ENCODE measurements around the gene PCDHA11.
"Not testable (repeated sequence)": the region's sequence is repeated elsewhere in the genome, so short reads cannot be mapped to it uniquely, and the experiment has no call there.

Gene PCDHA11, protein sequence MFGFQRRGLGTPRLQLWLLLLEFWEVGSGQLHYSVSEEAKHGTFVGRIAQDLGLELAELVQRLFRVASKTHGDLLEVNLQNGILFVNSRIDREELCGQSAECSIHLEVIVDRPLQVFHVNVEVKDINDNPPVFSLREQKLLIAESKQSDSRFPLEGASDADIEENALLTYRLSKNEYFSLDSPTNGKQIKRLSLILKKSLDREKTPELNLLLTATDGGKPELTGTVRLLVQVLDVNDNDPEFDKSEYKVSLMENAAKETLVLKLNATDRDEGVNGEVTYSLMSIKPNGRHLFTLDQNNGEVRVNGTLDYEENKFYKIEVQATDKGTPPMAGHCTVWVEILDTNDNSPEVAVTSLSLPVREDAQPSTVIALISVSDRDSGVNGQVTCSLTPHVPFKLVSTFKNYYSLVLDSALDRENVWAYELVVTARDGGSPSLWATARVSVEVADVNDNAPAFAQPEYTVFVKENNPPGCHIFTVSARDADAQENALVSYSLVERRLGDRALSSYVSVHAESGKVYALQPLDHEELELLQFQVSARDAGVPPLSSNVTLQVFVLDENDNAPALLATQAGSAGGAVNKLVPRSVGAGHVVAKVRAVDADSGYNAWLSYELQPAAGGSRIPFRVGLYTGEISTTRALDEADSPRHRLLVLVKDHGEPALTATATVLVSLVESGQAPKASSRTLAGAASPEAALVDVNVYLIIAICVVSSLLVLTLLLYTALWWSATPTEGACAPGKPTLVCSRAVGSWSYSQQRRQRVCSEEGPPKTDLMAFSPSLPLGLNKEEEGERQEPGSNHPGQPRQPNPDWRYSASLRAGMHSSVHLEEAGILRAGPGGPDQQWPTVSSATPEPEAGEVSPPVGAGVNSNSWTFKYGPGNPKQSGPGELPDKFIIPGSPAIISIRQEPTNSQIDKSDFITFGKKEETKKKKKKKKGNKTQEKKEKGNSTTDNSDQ

DNA sequence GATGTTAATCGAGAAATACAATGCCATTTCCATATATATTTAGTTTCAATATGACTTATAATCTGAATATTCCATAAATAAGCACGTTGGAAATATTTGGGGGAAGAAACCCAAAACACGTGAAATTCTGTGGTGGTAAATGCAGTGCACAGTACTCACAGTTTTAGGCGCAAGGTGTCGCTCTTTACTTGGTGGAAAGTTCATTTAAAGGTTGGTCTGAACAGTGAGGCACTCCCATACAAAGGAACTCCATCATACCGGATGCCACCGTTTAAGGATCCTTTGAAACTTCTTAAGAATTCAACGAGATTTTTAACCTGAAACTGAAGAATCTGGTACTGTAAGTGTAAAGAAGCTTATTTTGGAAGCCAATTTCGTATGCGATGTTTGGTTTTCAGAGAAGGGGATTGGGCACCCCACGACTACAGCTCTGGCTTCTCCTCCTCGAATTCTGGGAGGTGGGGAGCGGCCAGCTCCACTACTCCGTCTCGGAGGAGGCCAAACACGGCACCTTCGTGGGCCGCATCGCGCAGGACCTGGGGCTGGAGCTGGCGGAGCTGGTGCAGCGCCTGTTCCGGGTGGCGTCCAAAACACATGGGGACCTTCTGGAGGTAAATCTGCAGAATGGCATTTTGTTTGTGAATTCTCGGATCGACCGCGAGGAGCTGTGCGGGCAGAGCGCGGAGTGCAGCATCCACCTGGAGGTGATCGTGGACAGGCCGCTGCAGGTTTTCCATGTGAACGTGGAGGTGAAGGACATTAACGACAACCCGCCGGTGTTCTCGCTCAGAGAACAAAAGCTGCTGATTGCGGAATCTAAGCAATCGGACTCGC lies at the start of gene PCDHA11:
Gene PCDHA11 (plus strand): TSS at position 237 of the 834 bp plus-strand sequence. CDS start 147 bp downstream, at position 384.
- no peak for DNase-seq (ENCODE audit: low read depth)

DNA sequence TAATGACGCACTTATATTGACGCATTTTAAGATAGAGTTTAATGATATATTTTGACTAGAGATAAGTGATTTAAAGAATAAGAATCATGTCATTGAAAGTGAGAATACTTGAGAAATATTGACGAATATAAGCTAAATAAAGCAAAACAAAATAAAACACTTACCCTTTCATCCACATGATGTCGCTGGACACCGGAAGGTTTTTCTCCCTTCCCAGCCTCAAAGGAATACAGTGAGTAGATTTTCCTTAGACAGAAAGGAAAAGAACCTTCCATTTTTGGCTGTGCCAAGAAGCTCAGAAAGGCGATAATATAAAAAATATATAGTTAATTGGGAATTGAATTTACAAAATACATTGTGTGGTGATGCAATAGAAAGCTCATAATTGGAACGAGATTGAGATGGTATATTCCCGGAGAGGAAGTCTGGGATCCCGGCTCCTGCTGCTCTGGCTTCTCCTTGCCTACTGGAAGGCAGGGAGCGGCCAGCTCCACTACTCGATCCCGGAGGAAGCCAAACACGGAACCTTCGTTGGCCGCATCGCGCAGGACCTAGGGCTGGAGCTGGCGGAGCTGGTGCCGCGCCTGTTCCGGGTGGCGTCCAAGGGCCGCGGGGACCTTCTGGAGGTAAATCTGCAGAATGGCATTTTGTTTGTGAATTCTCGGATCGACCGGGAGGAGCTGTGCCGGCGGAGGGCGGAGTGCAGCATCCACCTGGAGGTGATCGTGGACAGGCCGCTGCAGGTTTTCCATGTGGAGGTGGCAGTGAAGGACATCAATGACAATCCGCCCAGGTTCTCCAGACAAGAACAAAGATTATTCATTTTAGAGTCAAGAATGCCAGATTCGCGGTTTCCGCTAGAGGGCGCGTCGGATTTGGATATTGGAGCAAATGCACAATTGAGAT lies 47.1 kb upstream of the PCDHA11 start, which contains the start of gene PCDHA5:
Gene PCDHA5 (plus strand): TSS at position 239 of the 906 bp plus-strand sequence.
- no peak for DNase-seq (ENCODE audit: low read depth)

DNA sequence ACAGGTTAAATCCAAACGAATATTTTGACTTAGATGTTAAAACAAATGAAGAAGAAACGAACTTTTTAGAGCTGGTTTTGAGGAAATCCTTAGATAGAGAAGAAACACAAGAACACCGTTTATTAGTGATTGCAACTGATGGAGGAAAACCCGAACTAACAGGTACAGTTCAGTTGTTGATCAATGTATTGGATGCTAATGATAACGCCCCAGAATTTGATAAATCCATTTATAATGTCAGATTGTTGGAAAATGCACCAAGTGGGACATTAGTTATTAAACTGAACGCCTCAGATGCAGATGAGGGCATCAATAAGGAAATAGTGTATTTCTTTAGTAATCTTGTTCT lies 46.5 kb upstream of the PCDHA11 start:
- DNase-seq (ENCODE audit: low read depth) = no peak

DNA sequence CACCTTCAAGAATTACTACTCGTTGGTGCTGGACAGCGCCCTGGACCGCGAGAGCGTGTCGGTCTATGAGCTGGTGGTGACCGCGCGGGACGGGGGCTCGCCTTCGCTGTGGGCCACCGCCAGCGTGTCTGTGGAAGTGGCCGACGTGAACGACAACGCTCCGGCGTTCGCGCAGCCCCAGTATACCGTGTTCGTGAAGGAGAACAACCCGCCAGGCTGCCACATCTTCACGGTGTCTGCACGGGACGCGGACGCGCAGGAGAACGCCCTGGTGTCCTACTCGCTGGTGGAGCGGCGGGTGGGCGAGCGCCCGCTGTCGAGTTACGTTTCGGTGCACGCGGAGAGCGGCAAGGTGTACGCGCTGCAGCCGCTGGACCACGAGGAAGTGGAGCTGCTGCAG lies 45.8 kb upstream of the PCDHA11 start:
- DNase-seq (ENCODE audit: low read depth) = not testable (repeated sequence)

DNA sequence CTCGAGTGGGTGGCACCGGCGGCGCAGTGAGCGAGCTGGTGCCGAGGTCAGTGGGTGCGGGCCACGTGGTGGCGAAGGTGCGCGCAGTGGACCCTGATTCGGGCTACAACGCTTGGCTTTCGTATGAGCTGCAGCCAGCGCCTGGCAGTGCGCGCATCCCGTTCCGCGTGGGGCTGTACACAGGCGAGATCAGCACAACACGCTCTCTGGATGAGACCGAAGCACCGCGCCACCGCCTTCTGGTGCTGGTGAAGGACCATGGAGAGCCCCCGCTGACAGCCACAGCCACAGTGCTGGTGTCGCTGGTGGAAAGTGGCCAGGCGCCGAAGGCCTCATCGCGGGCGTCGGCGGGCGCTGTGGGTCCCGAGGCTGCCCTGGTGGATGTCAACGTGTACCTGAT lies 45.3 kb upstream of the PCDHA11 start:
- DNase-seq (ENCODE audit: low read depth) = no peak

DNA sequence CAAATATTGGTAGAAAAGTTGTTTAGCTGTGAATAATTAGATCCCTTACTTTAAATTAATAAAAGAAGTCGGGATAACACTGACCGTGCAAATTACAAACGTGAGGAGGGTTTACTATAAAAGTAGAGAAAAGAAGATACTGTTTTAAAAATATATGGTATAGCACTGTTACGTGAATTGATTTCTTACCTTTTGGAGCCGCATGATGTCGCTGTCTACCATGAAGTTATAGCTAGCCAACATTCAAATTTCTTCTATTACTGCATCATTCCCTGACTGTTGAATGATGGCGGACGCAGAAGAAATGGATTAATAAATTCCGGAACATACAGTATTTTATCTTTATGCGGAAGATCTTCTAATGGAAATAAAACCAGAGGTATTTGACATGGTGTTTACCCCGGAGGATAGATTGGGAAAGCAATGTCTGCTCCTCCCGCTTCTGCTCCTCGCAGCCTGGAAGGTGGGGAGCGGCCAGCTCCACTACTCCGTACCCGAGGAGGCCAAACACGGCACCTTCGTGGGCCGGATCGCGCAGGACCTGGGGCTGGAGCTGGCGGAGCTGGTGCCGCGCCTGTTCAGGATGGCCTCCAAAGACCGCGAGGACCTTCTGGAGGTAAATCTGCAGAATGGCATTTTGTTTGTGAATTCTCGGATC lies 40.9 kb upstream of the PCDHA11 start, which contains the start of gene PCDHA6:
Gene PCDHA6 (plus strand): TSS at position 257 of the 658 bp plus-strand sequence. CDS start 132 bp downstream, at position 389.
- DNase-seq (ENCODE audit: low read depth) = no peak

DNA sequence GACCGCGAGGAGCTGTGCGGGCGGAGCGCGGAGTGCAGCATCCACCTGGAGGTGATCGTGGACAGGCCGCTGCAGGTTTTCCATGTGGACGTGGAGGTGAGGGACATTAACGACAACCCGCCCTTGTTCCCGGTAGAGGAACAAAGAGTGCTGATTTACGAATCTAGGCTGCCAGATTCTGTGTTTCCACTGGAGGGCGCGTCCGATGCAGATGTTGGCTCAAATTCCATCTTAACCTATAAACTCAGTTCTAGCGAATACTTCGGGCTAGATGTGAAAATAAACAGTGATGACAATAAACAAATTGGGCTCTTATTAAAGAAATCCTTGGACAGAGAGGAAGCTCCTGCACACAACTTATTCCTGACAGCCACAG lies 40.4 kb upstream of the PCDHA11 start:
- DNase-seq (ENCODE audit: low read depth) = no peak

DNA sequence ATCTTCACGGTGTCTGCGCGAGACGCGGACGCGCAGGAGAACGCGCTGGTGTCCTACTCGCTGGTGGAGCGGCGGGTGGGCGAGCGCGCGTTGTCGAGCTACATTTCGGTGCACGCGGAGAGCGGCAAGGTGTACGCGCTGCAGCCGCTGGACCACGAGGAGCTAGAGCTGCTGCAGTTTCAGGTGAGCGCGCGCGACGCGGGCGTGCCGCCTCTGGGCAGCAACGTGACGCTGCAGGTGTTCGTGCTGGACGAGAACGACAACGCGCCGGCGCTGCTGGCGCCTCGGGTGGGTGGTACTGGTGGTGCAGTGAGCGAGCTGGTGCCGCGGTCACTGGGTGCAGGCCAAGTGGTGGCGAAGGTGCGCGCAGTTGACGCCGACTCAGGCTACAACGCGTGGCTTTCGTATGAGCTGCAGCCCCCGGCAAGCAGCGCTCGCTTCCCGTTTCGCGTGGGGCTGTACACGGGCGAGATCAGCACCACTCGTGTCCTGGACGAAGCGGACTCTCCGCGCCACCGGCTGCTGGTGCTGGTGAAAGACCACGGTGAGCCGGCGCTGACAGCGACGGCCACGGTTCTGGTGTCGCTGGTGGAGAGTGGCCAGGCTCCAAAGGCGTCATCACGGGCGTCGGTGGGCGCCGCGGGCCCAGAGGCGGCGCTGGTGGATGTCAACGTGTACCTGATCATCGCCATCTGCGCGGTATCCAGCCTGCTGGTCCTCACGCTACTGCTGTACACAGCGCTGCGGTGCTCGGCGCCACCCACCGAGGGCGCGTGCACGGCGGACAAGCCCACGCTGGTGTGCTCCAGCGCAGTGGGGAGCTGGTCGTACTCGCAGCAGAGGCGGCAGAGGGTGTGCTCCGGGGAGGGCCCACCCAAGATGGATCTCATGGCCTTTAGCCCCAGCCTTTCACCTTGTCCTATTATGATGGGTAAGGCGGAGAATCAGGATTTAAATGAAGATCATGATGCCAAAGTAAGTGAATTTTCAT lies 39.0 kb upstream of the PCDHA11 start:
- not testable (repeated sequence) for DNase-seq (ENCODE audit: low read depth)

DNA sequence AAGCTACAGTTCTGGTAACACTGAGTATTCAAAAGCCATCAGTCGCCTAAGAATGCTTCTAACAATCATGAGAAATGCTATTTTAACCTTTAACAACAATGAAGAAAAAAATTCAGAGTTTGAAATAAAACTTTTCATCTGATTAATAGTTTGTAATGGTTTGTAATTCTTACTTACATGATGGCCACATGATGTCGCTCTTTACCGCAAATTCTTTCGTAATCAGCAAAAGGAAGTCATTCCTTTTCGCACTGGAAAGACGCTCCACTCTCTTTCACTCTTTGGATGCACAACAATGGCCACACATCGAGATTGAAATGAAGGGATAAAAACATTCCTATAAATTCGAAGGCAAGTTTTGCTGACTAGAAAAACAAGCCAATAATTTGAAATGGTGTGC lies 34.8 kb upstream of the PCDHA11 start, which contains the start of gene PCDHA7:
Gene PCDHA7 (plus strand): TSS at position 277 of the 400 bp plus-strand sequence. CDS start 115 bp downstream, at position 392.
- DNase-seq (ENCODE audit: low read depth) = no peak

DNA sequence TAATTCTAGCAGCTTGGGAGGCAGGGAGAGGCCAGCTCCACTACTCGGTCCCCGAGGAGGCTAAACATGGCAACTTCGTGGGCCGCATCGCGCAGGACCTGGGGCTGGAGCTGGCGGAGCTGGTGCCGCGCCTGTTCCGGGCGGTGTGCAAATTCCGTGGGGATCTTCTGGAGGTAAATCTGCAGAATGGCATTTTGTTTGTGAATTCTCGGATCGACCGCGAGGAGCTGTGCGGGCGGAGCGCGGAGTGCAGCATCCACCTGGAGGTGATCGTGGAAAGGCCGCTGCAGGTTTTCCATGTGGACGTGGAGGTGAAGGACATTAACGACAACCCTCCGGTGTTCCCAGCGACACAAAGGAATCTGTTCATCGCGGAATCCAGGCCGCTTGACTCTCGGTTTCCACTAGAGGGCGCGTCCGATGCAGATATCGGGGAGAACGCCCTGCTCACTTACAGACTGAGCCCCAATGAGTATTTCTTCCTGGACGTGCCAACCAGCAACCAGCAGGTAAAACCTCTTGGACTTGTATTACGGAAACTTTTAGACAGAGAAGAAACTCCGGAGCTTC lies 34.2 kb upstream of the PCDHA11 start:
- DNase-seq (ENCODE audit: low read depth) = not testable (repeated sequence)

DNA sequence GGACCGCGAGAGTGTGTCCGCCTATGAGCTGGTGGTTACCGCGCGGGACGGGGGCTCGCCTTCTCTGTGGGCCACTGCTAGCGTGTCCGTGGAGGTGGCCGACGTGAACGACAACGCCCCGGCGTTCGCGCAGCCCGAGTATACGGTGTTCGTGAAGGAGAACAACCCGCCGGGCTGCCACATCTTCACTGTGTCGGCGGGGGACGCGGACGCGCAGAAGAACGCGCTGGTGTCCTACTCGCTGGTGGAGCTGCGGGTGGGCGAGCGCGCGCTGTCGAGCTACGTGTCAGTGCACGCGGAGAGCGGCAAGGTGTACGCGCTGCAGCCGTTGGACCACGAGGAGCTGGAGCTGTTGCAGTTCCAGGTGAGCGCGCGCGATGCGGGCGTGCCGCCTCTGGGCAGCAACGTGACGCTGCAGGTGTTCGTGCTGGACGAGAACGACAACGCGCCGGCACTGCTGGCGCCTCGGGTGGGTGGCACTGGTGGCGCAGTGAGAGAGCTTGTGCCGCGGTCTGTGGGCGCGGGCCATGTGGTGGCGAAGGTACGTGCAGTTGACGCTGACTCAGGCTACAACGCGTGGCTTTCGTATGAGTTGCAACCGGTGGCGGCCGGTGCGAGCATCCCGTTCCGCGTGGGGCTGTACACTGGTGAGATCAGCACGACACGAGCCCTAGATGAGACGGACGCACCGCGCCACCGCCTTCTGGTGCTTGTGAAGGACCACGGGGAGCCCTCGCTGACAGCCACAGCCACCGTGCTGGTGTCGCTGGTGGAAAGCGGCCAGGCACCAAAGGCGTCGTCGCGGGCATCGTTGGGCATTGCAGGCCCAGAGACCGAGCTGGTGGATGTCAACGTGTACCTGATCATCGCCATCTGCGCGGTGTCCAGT lies 32.9 kb upstream of the PCDHA11 start:
- DNase-seq (ENCODE audit: low read depth) = no peak

DNA sequence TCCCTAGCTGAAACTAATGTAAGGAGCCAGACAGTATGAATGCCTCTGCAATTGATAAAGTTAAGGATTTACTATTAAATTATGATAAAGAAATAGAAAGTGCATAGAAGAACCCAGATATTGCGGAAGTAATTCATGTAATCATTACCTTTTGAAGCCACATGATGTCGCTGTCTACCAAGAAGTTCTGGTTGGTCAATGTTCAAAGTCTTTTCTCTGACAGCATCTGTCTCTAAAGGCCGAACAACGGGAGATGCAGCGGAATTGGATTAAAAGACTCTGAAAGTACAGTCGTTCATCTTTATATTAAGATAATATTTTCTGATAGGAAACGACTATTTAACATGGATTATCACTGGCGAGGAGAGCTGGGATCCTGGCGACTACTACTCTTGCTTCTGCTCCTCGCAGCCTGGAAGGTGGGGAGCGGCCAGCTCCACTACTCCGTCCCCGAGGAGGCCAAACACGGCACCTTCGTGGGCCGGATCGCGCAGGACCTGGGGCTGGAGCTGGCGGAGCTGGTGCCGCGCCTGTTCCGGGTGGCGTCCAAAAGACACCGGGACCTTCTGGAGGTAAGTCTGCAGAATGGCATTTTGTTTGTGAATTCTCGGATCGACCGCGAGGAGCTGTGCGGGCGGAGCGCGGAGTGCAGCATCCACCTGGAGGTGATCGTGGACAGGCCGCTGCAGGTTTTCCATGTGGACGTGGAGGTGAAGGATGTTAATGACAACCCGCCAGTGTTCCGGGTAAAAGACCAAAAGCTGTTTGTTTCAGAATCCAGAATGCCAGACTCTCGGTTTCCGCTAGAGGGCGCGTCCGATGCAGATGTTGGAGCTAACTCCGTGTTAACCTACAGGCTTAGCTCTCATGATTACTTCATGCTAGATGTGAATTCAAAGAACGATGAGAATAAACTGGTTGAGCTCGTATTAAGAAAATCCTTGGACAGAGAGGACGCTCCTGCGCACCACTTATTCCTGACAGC lies 27.5 kb upstream of the PCDHA11 start, which contains the start of gene PCDHA8:
Gene PCDHA8 (plus strand): TSS at position 210 of the 985 bp plus-strand sequence. CDS start 135 bp downstream, at position 345.
- no peak for DNase-seq (ENCODE audit: low read depth)

DNA sequence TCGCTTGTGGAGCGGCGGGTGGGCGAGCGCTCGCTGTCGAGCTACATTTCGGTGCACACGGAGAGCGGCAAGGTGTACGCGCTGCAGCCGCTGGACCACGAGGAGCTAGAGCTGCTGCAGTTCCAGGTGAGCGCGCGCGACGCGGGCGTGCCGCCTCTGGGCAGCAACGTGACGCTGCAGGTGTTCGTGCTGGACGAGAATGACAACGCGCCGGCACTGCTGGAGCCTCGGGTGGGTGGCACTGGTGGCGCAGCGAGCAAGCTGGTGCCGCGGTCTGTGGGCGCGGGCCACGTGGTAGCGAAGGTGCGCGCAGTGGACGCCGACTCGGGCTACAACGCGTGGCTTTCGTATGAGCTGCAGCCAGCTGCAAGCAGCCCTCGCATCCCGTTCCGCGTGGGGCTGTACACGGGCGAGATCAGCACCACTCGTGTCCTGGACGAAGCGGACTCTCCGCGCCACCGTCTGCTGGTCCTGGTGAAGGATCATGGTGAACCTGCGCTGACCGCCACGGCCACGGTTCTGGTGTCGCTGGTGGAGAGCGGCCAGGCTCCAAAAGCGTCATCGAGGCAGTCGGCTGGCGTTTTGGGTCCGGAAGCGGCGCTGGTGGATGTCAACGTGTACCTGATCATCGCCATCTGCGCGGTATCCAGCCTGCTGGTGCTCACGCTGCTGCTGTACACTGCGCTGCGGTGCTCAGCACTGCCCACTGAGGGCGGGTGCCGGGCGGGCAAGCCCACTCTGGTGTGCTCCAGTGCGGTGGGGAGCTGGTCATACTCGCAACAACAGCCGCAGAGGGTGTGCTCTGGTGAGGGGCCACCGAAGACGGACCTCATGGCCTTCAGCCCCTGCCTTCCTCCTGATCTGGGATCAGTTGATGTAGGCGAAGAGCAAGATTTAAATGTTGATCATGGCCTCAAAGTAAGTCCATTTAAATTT lies 25.7 kb upstream of the PCDHA11 start:
- DNase-seq (ENCODE audit: low read depth) = no peak

DNA sequence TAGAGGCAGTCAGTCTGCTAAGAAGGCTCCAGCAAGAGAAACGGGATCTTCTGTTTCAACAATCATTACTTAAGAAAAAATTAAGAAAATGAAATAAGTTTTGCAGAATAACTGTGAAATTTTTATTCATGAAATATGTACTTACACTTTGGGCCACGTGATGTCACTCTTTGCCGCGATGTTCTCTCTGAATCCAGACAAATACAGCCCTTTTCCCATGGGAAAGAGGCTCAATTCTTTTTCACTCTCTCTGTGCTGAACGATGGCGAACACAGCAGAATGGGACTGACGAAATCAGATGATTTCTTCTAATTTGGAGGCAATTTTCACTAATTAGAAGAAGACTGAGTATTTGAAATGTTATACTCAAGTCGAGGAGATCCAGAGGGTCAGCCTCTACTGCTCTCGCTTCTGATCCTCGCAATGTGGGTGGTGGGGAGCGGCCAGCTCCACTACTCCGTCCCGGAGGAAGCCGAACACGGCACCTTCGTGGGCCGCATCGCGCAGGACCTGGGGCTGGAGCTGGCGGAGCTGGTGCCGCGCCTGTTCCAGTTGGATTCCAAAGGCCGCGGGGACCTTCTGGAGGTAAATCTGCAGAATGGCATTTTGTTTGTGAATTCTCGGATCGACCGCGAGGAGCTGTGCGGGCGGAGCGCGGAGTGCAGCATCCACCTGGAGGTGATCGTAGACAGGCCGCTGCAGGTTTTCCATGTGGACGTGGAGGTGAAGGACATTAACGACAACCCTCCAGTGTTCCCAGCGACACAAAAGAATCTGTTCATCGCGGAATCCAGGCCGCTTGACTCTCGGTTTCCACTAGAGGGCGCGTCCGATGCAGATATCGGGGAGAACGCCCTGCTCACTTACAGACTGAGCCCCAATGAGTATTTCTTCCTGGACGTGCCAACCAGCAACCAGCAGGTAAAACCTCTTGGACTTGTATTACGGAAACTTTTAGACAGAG lies 20.3 kb upstream of the PCDHA11 start, which contains the start of gene PCDHA9:
Gene PCDHA9 (plus strand): TSS at position 244 of the 964 bp plus-strand sequence. CDS start 114 bp downstream, at position 358.
- DNase-seq (ENCODE audit: low read depth) = not testable (repeated sequence)
